ENCODE results near the gene PITPNB. TPM values are rescaled to one million over a fixed set of nuclear protein-coding genes. Genes with fewer than 3 reads are reported as not detected.

Gene PITPNB
- total RNA-seq, 1 experiment from 2014 or later: 82.6 TPM

DNA sequence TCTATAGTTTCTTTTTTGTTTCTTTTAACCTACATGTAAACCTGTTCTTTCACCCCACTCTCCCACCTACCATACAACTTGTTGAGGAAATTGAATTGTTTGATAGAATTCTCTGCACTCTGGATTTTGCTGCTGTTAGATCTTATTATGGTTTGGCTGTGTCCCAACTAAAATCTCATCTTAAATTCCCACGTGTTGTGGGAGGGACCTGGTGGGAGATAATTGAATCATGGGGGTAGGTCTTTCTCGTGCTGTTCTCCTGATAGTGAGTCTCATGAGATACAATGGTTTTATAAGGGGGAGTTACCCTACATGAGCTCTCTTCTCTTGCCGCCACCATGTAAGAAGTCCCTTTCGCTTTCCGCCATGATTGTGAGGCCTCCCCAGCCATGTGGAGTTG, 15.0 kb upstream of the PITPNB start:
- H3K9me2 ChIP-seq (ENCODE audit: insufficient read depth): no peaks in the 10 kb centered on the region
- intact Hi-C loops (cut with micrococcal nuclease): no loop called here
- ChIA-PET POLR2A (interaction anchor here (1.4 kb wide), 1 partner anchor 14 kb away, joined by 5 read pairs; the partner anchor contains the start of gene PITPNB), CTCF (interaction anchor here (1.1 kb wide), 1 partner anchor 57 kb away, joined by 3 read pairs; no protein-coding TSS in a partner anchor), RAD21 (ENCODE audit: low non-redundant PET in 1 of 2, low total read pairs in 2 of 2, uncharacterized antibody in 2 of 2, unreplicated experiment in 2 of 2) (no interaction called here)
- H3K4me1 ChIP-seq (ENCODE audit: control insufficient read depth in 1 of 2, insufficient read depth in 2 of 2, low read length in 2 of 2): no peaks in the 10 kb centered on the region
- ATAC-seq: no peak
- TF ChIP-seq CTCF (IDR thresholded peaks at IDR 0.05 in 2 of 3, conservative IDR thresholded peaks at IDR 0.05 in 1 of 3; ENCODE audit: borderline replicate concordance in 1 of 3, insufficient read depth in 1 of 3, low read depth in 2 of 3, low read length in 2 of 3) (no peak), YY1 (IDR thresholded peaks at IDR 0.05; ENCODE audit: extremely low read depth, insufficient replicate concordance, low read depth, low read length) (no peak), JUND (IDR thresholded peaks at IDR 0.05) (no peak), CBX3 (IDR thresholded peaks at IDR 0.05; ENCODE audit: low read depth) (no peak), FOSL1 (IDR thresholded peaks at IDR 0.05; ENCODE audit: low read depth) (no peak), SIN3A (IDR thresholded peaks at IDR 0.05; ENCODE audit: low read depth) (no peak), ZNF274 (IDR thresholded peaks at IDR 0.05; ENCODE audit: low read depth, low read length) (no peak), POLR2A (IDR thresholded peaks at IDR 0.05; ENCODE audit: borderline replicate concordance, extremely low read depth, insufficient read depth, insufficient read length) (no peak), EGR1 (IDR thresholded peaks at IDR 0.05; ENCODE audit: low read depth) (no peak), REST (IDR thresholded peaks at IDR 0.05; ENCODE audit: low read depth) (no peak), ATF3 (IDR thresholded peaks at IDR 0.05) (no peak), SRF (IDR thresholded peaks at IDR 0.05; ENCODE audit: low read depth) (no peak)
- no peaks in the 10 kb centered on the region for H3K27me3 ChIP-seq (ENCODE audit: insufficient read depth, low read length)
- no TSS peak for BruUV-seq (replicated peaks)
- H3K79me2 ChIP-seq (ENCODE audit: insufficient read depth, low read length): no peaks in the 10 kb centered on the region
- H3K36me3 ChIP-seq (ENCODE audit: control insufficient read depth in 1 of 2, insufficient read depth in 2 of 2, low read length in 2 of 2): no peaks in the 10 kb centered on the region
- H3K4me2 ChIP-seq (ENCODE audit: low read length): no peak overlapping the region
- no peak overlapping the region for H3K9ac ChIP-seq (ENCODE audit: low read length)
- H3K4me3 ChIP-seq (replicated peaks in 1 of 2; ENCODE audit: low read depth in 1 of 2, low read length in 2 of 2): no peak overlapping the region
- H2AFZ ChIP-seq (ENCODE audit: low read depth, low read length, poor library complexity, severe bottlenecking): no peak overlapping the region
- no peak overlapping the region for H3K27ac ChIP-seq (ENCODE audit: low read depth, low read length)
- no peaks in the 10 kb centered on the region for H3K9me3 ChIP-seq (ENCODE audit: control insufficient read depth in 1 of 2, insufficient read depth in 1 of 2, low read depth in 1 of 2, low read length in 2 of 2)
- DNase-seq (ENCODE audit: low read depth, low spot score): no peak
- no peaks in the 10 kb centered on the region for H4K20me1 ChIP-seq (ENCODE audit: insufficient read depth)

Measured in HCT116 (cell line).